Peyer's patch (tissue), 4 donors: ENCODE measurements around the gene CLBA1. TPM values are rescaled to one million over a fixed set of nuclear protein-coding genes. Genes with fewer than 3 reads are reported as not detected.

Experiments used
- DNase-seq, 3 donors: peaks; one replicate each; pipeline ENCODE4 v3.0.0-alpha.2; 2017 to 2019
- H3K27ac ChIP-seq, 4 donors: fragments of 200-600 bp; sonication (generic); one replicate each; pipeline ENCODE4 v1.5.1; 2016 to 2019
- H3K27me3 ChIP-seq, 2 donors: fragments of 200-600 bp; sonication (generic); one replicate each; pipeline ENCODE4 v1.5.1; 2019
- H3K36me3 ChIP-seq, 3 donors: fragments of 200-600 bp; sonication (generic); one replicate each; pipeline ENCODE4 v1.5.1; 2016 to 2019
- H3K4me1 ChIP-seq, 4 donors: fragments of 200-600 bp; sonication (generic); one replicate each; pipeline ENCODE4 v1.5.1; 2016 to 2019
- H3K4me3 ChIP-seq, 4 donors: fragments of 200-600 bp; sonication (generic); 1 replicate in 3 of 4; 2 replicates in 1 of 4; pipeline ENCODE4 v1.5.1; 2016 to 2019; ENCODE audit warnings: mild to moderate bottlenecking in 1 of 4
- H3K9me3 ChIP-seq, 4 donors: fragments of 200-600 bp; sonication (generic); one replicate each; pipeline ENCODE4 v1.5.1; 2016 to 2019; ENCODE audit warnings: mild to moderate bottlenecking in 1 of 4
- POLR2A ChIP-seq, 2 donors: fragments of 450-650 bp; IDR thresholded peaks; one replicate each; pipeline ENCODE4 v1.5.1; 2017; ENCODE audit warnings: antibody characterized with exemption in 2 of 2, mild to moderate bottlenecking in 2 of 2, moderate library complexity in 2 of 2
- total RNA-seq, 4 donors: library from RNA; depleted of rRNA; stranded (reverse); fragments of >200 nt; gene quantifications; one replicate each; pipeline ENCODE4 v1.1.0, GENCODE V29; 2016
- TF ChIP-seq, protein P1 (sequence below), 6 experiments: fragments of 450-650 bp in 4 of 6; fragments of 200-600 bp in 2 of 6; sonication (generic) in 1 of 6; IDR thresholded peaks; one replicate each; pipeline ENCODE4 v1.5.1; 2017 to 2019; ENCODE audit warnings: antibody characterized with exemption in 6 of 6, mild to moderate bottlenecking in 3 of 6, moderate library complexity in 1 of 6

Gene CLBA1
- total RNA-seq, 4 donors from 2014 or later: 0.88 to 3.8 (median 2.8) TPM; not detected in 1

DNA sequence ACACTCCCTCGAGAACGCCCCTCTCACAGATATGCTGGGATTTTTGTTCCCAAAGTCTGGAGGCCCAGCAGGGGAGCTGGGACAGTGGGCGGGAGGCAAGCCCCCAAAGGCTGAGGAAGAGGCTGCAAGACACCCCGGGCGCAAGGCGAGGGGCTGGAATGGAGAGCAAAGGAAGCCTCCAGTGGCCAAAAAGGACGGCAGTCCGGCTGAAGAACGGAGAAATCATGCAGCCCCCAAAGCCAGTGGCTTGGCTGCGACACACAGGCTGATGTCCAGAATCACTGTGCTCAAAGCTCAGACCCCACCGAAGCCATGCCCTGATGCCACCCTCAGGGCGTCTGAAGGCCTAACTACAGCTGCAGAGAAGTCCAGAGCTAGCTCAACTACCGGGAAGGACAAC, 10.9 kb downstream of the CLBA1 start:
- H3K27ac ChIP-seq: no peak overlapping the region
- no peak for DNase-seq
- peaks cover 0 to 7% (median 0%) of the 10 kb centered on the region in 3 donors for H3K36me3 ChIP-seq
- no peaks in the 10 kb centered on the region for H3K9me3 ChIP-seq
- no peaks in the 10 kb centered on the region for H3K4me1 ChIP-seq
- no peaks in the 10 kb centered on the region for H3K27me3 ChIP-seq
- TF ChIP-seq POLR2A (IDR thresholded peaks at IDR 0.05): no peak
- TF ChIP-seq, protein P1, sequence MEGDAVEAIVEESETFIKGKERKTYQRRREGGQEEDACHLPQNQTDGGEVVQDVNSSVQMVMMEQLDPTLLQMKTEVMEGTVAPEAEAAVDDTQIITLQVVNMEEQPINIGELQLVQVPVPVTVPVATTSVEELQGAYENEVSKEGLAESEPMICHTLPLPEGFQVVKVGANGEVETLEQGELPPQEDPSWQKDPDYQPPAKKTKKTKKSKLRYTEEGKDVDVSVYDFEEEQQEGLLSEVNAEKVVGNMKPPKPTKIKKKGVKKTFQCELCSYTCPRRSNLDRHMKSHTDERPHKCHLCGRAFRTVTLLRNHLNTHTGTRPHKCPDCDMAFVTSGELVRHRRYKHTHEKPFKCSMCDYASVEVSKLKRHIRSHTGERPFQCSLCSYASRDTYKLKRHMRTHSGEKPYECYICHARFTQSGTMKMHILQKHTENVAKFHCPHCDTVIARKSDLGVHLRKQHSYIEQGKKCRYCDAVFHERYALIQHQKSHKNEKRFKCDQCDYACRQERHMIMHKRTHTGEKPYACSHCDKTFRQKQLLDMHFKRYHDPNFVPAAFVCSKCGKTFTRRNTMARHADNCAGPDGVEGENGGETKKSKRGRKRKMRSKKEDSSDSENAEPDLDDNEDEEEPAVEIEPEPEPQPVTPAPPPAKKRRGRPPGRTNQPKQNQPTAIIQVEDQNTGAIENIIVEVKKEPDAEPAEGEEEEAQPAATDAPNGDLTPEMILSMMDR (IDR thresholded peaks at IDR 0.05): no peak
- H3K4me3 ChIP-seq: no peak overlapping the region

DNA sequence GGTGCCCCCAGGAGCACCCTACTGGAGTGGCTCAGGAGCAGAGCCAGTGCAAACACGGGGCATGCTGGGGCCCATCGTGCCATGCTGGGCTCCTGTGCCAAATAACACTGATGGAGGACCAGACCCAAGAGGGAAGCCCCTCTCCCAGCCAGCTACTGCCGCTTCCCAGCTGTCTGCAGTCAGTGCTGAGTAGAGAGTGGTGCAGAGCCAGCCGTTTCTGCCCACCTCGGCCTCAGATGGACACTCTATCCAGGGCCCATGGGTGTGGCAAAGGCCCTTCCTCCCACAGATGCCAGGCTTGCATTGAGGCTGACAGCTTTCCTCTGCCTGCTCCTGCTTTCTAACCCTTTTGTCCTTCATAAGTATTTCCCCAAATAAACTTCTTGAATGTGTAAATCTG, 13.2 kb downstream of the CLBA1 start:
- H3K27me3 ChIP-seq: no peaks in the 10 kb centered on the region
- no peaks in the 10 kb centered on the region for H3K9me3 ChIP-seq
- no peak overlapping the region for H3K27ac ChIP-seq
- H3K4me3 ChIP-seq: no peak overlapping the region
- DNase-seq: no peak
- peaks cover 0 to 5% (median 0%) of the 10 kb centered on the region in 3 donors for H3K36me3 ChIP-seq
- TF ChIP-seq POLR2A (IDR thresholded peaks at IDR 0.05): no peak
- TF ChIP-seq, protein P1 (IDR thresholded peaks at IDR 0.05): no peak
- no peaks in the 10 kb centered on the region for H3K4me1 ChIP-seq

DNA sequence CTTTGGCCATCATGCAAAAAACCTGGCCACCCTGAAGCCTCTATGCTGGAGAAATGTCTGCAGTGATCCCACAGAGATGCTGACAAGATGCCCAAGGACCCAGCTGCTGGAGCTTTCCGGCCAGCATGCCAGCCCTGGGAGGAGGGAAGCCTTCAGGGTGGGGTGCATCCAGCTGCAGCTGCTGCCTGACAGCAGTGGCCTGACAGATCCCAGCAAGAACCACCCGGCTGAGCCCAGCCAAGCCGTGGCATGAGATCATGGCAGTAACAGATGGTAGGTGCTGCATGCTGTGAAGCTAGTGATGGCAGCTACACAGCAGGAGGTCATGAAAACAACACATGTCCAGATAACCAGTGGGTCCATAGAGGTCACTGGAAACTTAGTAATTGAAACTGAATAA, 13.8 kb downstream of the CLBA1 start:
- H3K36me3 ChIP-seq: no peaks in the 10 kb centered on the region
- no peaks in the 10 kb centered on the region for H3K27me3 ChIP-seq
- no peak overlapping the region for H3K27ac ChIP-seq
- H3K9me3 ChIP-seq: no peaks in the 10 kb centered on the region
- no peak for TF ChIP-seq POLR2A (IDR thresholded peaks at IDR 0.05)
- TF ChIP-seq, protein P1 (IDR thresholded peaks at IDR 0.05): no peak
- no peaks in the 10 kb centered on the region for H3K4me1 ChIP-seq
- no peak overlapping the region for H3K4me3 ChIP-seq
- no peak for DNase-seq

DNA sequence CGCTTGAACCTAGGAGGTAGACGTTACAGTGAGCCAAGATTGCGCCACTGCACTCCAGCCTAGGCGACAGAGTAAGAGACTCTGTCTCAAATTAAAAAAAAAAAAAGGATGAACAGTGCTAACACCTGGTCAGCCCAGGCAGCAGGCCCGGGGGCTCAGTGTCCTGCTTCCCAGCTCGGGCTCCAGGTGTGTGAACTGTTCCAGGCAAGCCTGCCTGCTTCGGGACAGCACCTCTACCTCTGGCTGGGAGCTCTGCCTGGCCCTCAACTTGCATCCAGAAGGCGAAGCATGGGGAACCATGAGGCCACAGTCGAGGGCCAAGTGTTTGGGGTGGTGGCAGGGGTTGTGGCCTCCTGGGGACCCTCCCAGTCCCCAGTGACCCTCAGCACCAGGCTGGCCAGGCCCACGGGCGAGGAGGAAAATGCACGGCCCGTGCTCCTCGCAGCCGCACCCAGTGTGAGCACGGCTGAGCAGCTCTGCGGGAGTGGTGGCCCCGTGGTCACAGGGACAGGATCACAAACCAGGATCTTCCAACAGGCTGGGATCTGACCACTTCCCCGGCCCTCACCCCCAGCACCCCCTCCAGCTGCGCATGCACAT, 19.8 kb downstream of the CLBA1 start:
- TF ChIP-seq POLR2A (IDR thresholded peaks at IDR 0.05): no peak
- TF ChIP-seq, protein P1 (IDR thresholded peaks at IDR 0.05): no peak
- no peak for DNase-seq

DNA sequence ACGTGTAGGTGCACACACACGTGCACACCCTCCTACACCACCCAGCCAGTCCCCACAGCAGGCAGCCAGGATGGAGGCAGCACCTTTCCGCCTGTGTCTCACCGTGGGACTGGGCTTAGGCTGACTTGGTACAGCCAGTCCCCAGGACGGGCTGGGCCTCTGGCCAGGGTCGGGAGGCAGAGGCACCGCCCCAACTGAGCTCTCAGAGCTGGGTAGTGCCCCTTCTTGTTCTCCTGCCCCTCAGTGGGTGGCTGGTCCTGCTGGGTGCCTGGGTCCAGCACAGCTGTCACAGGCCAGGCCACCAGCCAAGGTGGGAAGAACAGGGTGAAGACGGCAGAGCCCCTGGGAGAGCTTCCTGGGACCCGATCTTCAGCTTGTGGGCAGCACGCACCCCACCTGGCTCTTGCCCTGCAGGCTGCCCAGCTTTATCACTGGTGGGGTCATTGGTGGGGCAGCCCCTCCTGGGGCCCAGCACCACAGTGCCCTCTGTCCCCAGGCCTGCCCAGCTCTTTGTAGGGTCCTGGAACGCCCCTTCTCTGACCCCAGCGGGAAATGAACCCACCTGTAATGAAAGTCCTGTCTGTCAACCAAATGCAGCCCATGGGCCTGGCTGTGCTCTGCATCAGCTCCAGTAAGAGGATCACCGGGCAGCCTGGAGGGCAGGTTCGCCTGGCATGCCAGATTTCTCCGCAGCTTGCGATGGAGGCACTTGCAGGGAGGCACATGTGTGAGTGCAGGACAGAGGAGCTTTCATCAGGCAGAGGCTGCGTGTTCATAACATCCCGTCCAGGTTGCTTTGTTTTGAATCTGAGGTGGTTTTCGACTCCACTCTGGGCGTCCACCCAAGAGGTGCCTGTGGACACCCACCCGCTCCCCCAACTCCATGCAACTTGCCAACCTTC, 20.6 kb downstream of the CLBA1 start:
- peaks cover 0 to 20% (median 0%) of the 10 kb centered on the region in 3 donors for H3K36me3 ChIP-seq
- TF ChIP-seq, protein P1 (IDR thresholded peaks at IDR 0.05): no peak
- TF ChIP-seq POLR2A (IDR thresholded peaks at IDR 0.05): no peak
- DNase-seq: no peak

More for the DNA sequence above, 19.8 kb downstream of the CLBA1 start:
- H3K9me3 ChIP-seq: no peaks in the 10 kb centered on the region
- H3K4me3 ChIP-seq: no peak overlapping the region
- H3K36me3 ChIP-seq: peaks cover 0 to 14% (median 0%) of the 10 kb centered on the region in 3 donors
- no peak overlapping the region for H3K27ac ChIP-seq
- no peaks in the 10 kb centered on the region for H3K4me1 ChIP-seq
- no peaks in the 10 kb centered on the region for H3K27me3 ChIP-seq

More for the DNA sequence above, 20.6 kb downstream of the CLBA1 start:
- Histone ChIP-seq H3K4me3 (no peak overlapping the region), H3K27me3 (no peaks in the 10 kb centered on the region), H3K9me3 (no peaks in the 10 kb centered on the region), H3K4me1 (no peaks in the 10 kb centered on the region), H3K27ac (no peak overlapping the region)
